HG02973 (cell line): ENCODE measurements around the gene RBM43.

ENCODE experiments used
- ATAC-seq: cut with Tn5 transposase; IDR thresholded peaks from one replicate; pipeline ENCODE4 v1.9.1; 2021; ENCODE audit warnings: moderate library complexity; ENCODE audit not compliant: unreplicated experiment

Gene RBM43

GRCh38 chr2:151230627-151231140, 31.0 kb downstream of the RBM43 start:
- no peak for ATAC-seq

- ATAC-seq, result no peak
These were observed 32.7 kb downstream of the RBM43 start for GRCh38 chr2:151228847-151229512.

GRCh38 chr2:151217343-151217742, 44.3 kb downstream of the RBM43 start:
- no peak for ATAC-seq

GRCh38 chr2:151207100-151207499, 54.6 kb downstream of the RBM43 start:
- no peak for ATAC-seq

- ATAC-seq, result no peak
These were observed 55.2 kb downstream of the RBM43 start for GRCh38 chr2:151206446-151206968.

GRCh38 chr2:151205571-151205970, 56.1 kb downstream of the RBM43 start:
- no peak for ATAC-seq

- ATAC-seq, result no peak
These were observed 56.9 kb downstream of the RBM43 start for GRCh38 chr2:151204756-151205155.

- ATAC-seq, result no peak
These were observed 60.8 kb downstream of the RBM43 start for GRCh38 chr2:151200844-151201243.

- no peak for ATAC-seq
These were observed 61.4 kb downstream of the RBM43 start for GRCh38 chr2:151200277-151200676.

- no peak for ATAC-seq
These were observed 63.0 kb downstream of the RBM43 start for GRCh38 chr2:151198645-151199044.
